Measurements from ENCODE around the gene MAVS. TPM values are rescaled to one million over a fixed set of nuclear protein-coding genes. Genes with fewer than 3 reads are reported as not detected.

The MAVS gene
- polyA plus RNA-seq (ENCODE audit: insufficient read length in 4 of 4) = 10 to 100 TPM; 24.7 to 29.8 (median 26.6) TPM

GRCh38 chr20:3846740-3847428 is at the start of gene MAVS:
TSS of gene MAVS (plus strand) at chr20:3846834. CDS start at chr20:3854625, 7,791 bp downstream.
- DNase-seq (ENCODE audit: low read depth in 4 of 4, low spot score in 3 of 4) = peak; percentile 69 to 78 (median 75)

- DNase-seq (ENCODE audit: low read depth in 4 of 4, low spot score in 3 of 4) = no peak
Measured at GRCh38 chr20:3797226-3797545, 49.4 kb upstream of the MAVS start.

GRCh38 chr20:3797592-3798372 is 48.9 kb upstream of the MAVS start:
- no peak for DNase-seq (ENCODE audit: low read depth in 4 of 4, low spot score in 3 of 4)

GRCh38 chr20:3798373-3798768 is 48.3 kb upstream of the MAVS start:
- DNase-seq (ENCODE audit: low read depth in 4 of 4, low spot score in 3 of 4) = no peak

- no peak for DNase-seq (ENCODE audit: low read depth in 4 of 4, low spot score in 3 of 4)
Measured at GRCh38 chr20:3798908-3799248, 47.8 kb upstream of the MAVS start.

- no peak for DNase-seq (ENCODE audit: low read depth in 4 of 4, low spot score in 3 of 4)
Measured at GRCh38 chr20:3800256-3800877, 46.3 kb upstream of the MAVS start.

GRCh38 chr20:3800878-3801260 is 45.8 kb upstream of the MAVS start:
- no peak for DNase-seq (ENCODE audit: low read depth in 4 of 4, low spot score in 3 of 4)

GRCh38 chr20:3801299-3801698 is 45.3 kb upstream of the MAVS start:
- no peak for DNase-seq (ENCODE audit: low read depth in 4 of 4, low spot score in 3 of 4)

- no peak for DNase-seq (ENCODE audit: low read depth in 4 of 4, low spot score in 3 of 4)
Measured at GRCh38 chr20:3801846-3802245, 44.8 kb upstream of the MAVS start.

- DNase-seq (ENCODE audit: low read depth in 4 of 4, low spot score in 3 of 4) = no peak
Measured at GRCh38 chr20:3802524-3803239, 44.0 kb upstream of the MAVS start.

- no peak for DNase-seq (ENCODE audit: low read depth in 4 of 4, low spot score in 3 of 4)
Measured at GRCh38 chr20:3803289-3803688, 43.3 kb upstream of the MAVS start.

GRCh38 chr20:3803854-3804253 is 42.8 kb upstream of the MAVS start:
- DNase-seq (ENCODE audit: low read depth in 4 of 4, low spot score in 3 of 4) = no peak

- no peak for DNase-seq (ENCODE audit: low read depth in 4 of 4, low spot score in 3 of 4)
Measured at GRCh38 chr20:3804254-3804751, 42.3 kb upstream of the MAVS start.

- DNase-seq (ENCODE audit: low read depth in 4 of 4, low spot score in 3 of 4) = no peak
Measured at GRCh38 chr20:3804781-3805180, 41.9 kb upstream of the MAVS start.

GRCh38 chr20:3808544-3808943 is 38.1 kb upstream of the MAVS start:
- DNase-seq (ENCODE audit: low read depth in 4 of 4, low spot score in 3 of 4) = no peak

GRCh38 chr20:3811467-3812258 is 35.0 kb upstream of the MAVS start:
- DNase-seq (ENCODE audit: low read depth in 4 of 4, low spot score in 3 of 4) = peak; percentile 82 to 85 (median 84)

GRCh38 chr20:3812259-3812681 is 34.4 kb upstream of the MAVS start:
- DNase-seq (ENCODE audit: low read depth in 4 of 4, low spot score in 3 of 4) = no peak

- DNase-seq (ENCODE audit: low read depth in 4 of 4, low spot score in 3 of 4) = no peak
Measured at GRCh38 chr20:3812975-3813847, 33.4 kb upstream of the MAVS start.

- DNase-seq (ENCODE audit: low read depth in 4 of 4, low spot score in 3 of 4) = no peak
Measured at GRCh38 chr20:3813848-3814581, 32.6 kb upstream of the MAVS start.
